T-cell (primary cell): ENCODE data around the gene KRT2. TPM values are rescaled to one million over a fixed set of nuclear protein-coding genes. Genes with fewer than 3 reads are reported as not detected.

Experiments used
- ATAC-seq, 4 experiments: fragments of 200-7000 bp in 3 of 4; fragments of 150-1000 bp in 1 of 4; cut with Tn5 transposase; replicated peaks in 1 of 4; 1 replicate in 3 of 4; 2 replicates in 1 of 4; pipeline ENCODE4 v1.10.0; 2021; ENCODE audit warnings: moderate library complexity in 3 of 4, mild to moderate bottlenecking in 2 of 4, moderate number of reproducible peaks in 1 of 4
- CTCF ChIA-PET, 2 donors: fragments of 300-600 bp; sonication (Branson Sonifier 250); formaldehyde crosslinking; loops; one replicate each; lab custom pipeline; 2022; ENCODE audit warnings: antibody characterized with exemption in 2 of 2; lab: Charles Lee
- POLR2A ChIA-PET, 2 donors: fragments of 300-600 bp; sonication (Branson Sonifier 250); formaldehyde crosslinking; loops; one replicate each; lab custom pipeline; 2022; ENCODE audit warnings: antibody characterized with exemption in 2 of 2; lab: Charles Lee
- DNase-seq, 35 experiments: peaks; one replicate each; pipeline versions ENCODE4 v3.0.0 to v3.0.0-alpha.2; 2013 to 2023
- H3K27ac ChIP-seq: one replicate; pipeline ENCODE4 v1.5.1; 2013; ENCODE audit warnings: low read length
- H3K27me3 ChIP-seq, 2 experiments: replicated peaks in 1 of 2; 1 replicate in 1 of 2; 2 replicates in 1 of 2; pipeline versions ENCODE4 v1.6.1 to v1.7.0; 2013; ENCODE audit warnings: low read length in 1 of 2, mixed read lengths in 1 of 2; ENCODE audit not compliant: control insufficient read depth in 2 of 2, insufficient read depth in 2 of 2; ENCODE audit errors: extremely low read depth in 1 of 2
- H3K36me3 ChIP-seq, 2 donors: 1 replicate in 1 of 2; 2 replicates in 1 of 2; pipeline versions ENCODE4 v1.6.1 to v1.7.0; 2013; ENCODE audit warnings: low read length in 1 of 2; ENCODE audit not compliant: control insufficient read depth in 2 of 2, insufficient read depth in 1 of 2; ENCODE audit errors: extremely low read depth in 1 of 2
- H3K4me1 ChIP-seq, 2 experiments: 1 replicate in 1 of 2; 2 replicates in 1 of 2; pipeline versions ENCODE4 v1.6.1 to v1.7.0; 2013; ENCODE audit warnings: low read length in 2 of 2, mixed read lengths in 1 of 2; ENCODE audit not compliant: insufficient read depth in 2 of 2, control insufficient read depth in 1 of 2; ENCODE audit errors: extremely low read depth in 1 of 2
- H3K4me3 ChIP-seq, 2 donors: 1 replicate in 1 of 2; 2 replicates in 1 of 2; pipeline versions ENCODE4 v1.5.1 to v1.7.0; 2013; ENCODE audit warnings: mild to moderate bottlenecking in 2 of 2, low read length in 1 of 2, moderate library complexity in 1 of 2; ENCODE audit not compliant: control insufficient read depth in 1 of 2; ENCODE audit errors: extremely low read depth in 1 of 2
- H3K9me3 ChIP-seq: 2 replicates; pipeline ENCODE4 v1.7.0; 2013
- H3K27ac Mint-ChIP-seq, 2 donors: one replicate each; pipeline ENCODE4 v1.8.0; 2020 to 2021; ENCODE audit warnings: mild to moderate bottlenecking in 2 of 2, mixed read lengths in 2 of 2
- H3K27me3 Mint-ChIP-seq, 2 donors: one replicate each; pipeline ENCODE4 v1.8.0; 2021 to 2022; ENCODE audit warnings: mixed read lengths in 2 of 2
- H3K36me3 Mint-ChIP-seq: one replicate; pipeline ENCODE4 v1.8.0; 2021; ENCODE audit warnings: mixed read lengths
- H3K4me1 Mint-ChIP-seq, 3 donors: one replicate each; pipeline ENCODE4 v1.8.0; 2020 to 2022; ENCODE audit warnings: mixed read lengths in 3 of 3, mild to moderate bottlenecking in 1 of 3
- H3K4me3 Mint-ChIP-seq, 3 donors: one replicate each; pipeline ENCODE4 v1.8.0; 2020 to 2022; ENCODE audit warnings: mild to moderate bottlenecking in 3 of 3, mixed read lengths in 3 of 3, moderate library complexity in 3 of 3
- H3K9me3 Mint-ChIP-seq, 3 donors: one replicate each; pipeline ENCODE4 v1.8.0; 2020 to 2022; ENCODE audit warnings: mixed read lengths in 3 of 3
- WGBS: methylation state at CpG from one replicate; pipeline ENCODE4 v1.1.5; 2013; ENCODE audit warnings: missing lambda C conversion rate; ENCODE audit not compliant: insufficient coverage; 5-methylcytosine and 5-hydroxymethylcytosine counted together
- total RNA-seq, 35 experiments: library from RNA in 6 of 35; stranded (reverse) in 6 of 35; fragments of 120-200 nt in 1 of 35; gene quantifications; one replicate each; pipeline versions ENCODE4 v1.2.1 to v1.2.4 and lab custom pipeline; 2013 to 2026

KRT2 gene
- total RNA-seq, 5 donors from 2014 or later (not counting 1 experiment from before 2014, with no cell fraction given), result 0.13 to 2.6 (median 0.82) TPM

- Histone ChIP-seq H3K9me3 (no peaks in the 10 kb centered on the region), H3K4me3 (no peak overlapping the region), H3K36me3 (no peaks in the 10 kb centered on the region), H3K4me1 (peaks cover 4 to 30% of the 10 kb centered on the region in 2 experiments), H3K27ac (no peak overlapping the region), H3K27me3 (peaks cover 0 to 17% of the 10 kb centered on the region in 2 experiments)
- Mint-ChIP-seq H3K27ac (peak overlapping the region in 1 of 2 donors; percentile 29), H3K4me1 (peaks cover 46 to 64% (median 60%) of the 10 kb centered on the region in 3 donors), H3K4me3 (no peak overlapping the region), H3K36me3 (no peaks in the 10 kb centered on the region), H3K27me3 (peaks cover 0 to 6% of the 10 kb centered on the region in 2 donors), H3K9me3 (no peaks in the 10 kb centered on the region)
- ATAC-seq (no peak), DNase-seq (no peak)
- ChIA-PET CTCF (no interaction called here), POLR2A (no interaction called here)
- 72% methylated on average over 7 of the region's 8 CpGs for WGBS
These were observed 35.7 kb upstream of the KRT2 start for GRCh38 chr12:52687497-52688385.

- Histone ChIP-seq H3K4me1 (peaks cover 10 to 28% of the 10 kb centered on the region in 2 experiments), H3K4me3 (no peak overlapping the region), H3K9me3 (no peaks in the 10 kb centered on the region), H3K27me3 (peaks cover 0 to 11% of the 10 kb centered on the region in 2 experiments), H3K27ac (no peak overlapping the region), H3K36me3 (no peaks in the 10 kb centered on the region)
- peaks cover 46 to 64% (median 60%) of the 10 kb centered on the region in 3 donors for H3K4me1 Mint-ChIP-seq
- H3K27me3 Mint-ChIP-seq, result peaks cover 0 to 4% of the 10 kb centered on the region in 2 donors
- H3K27ac Mint-ChIP-seq, result no peak overlapping the region
- ATAC-seq (no peak), DNase-seq (no peak)
- ChIA-PET POLR2A (no interaction called here), CTCF (interaction anchor here in 1 of 2 donors (0.5 kb wide), 1 partner anchor 156 kb away, joined by 4 read pairs; no protein-coding TSS in a partner anchor)
- H3K4me3 Mint-ChIP-seq, result no peak overlapping the region
- no peaks in the 10 kb centered on the region for H3K36me3 Mint-ChIP-seq
- no peaks in the 10 kb centered on the region for H3K9me3 Mint-ChIP-seq
- WGBS, result 60% methylated on average over 3 of the region's 9 CpGs
These were observed 34.9 kb upstream of the KRT2 start for GRCh38 chr12:52686756-52687487.

GRCh38 chr12:52686063-52686462, 34.1 kb upstream of the KRT2 start:
- H3K27me3 ChIP-seq, result peaks cover 0 to 8% of the 10 kb centered on the region in 2 experiments
- no peaks in the 10 kb centered on the region for H3K36me3 Mint-ChIP-seq
- no peak overlapping the region for H3K4me3 Mint-ChIP-seq
- H3K36me3 ChIP-seq, result no peaks in the 10 kb centered on the region
- no peak overlapping the region for H3K4me3 ChIP-seq
- H3K27me3 Mint-ChIP-seq, result peaks cover 0 to 4% of the 10 kb centered on the region in 2 donors
- no peak overlapping the region for H3K27ac Mint-ChIP-seq
- peaks cover 17 to 29% of the 10 kb centered on the region in 2 experiments for H3K4me1 ChIP-seq
- ChIA-PET POLR2A (no interaction called here), CTCF (no interaction called here)
- H3K9me3 Mint-ChIP-seq, result no peaks in the 10 kb centered on the region
- ATAC-seq (no peak), DNase-seq (no peak)
- H3K9me3 ChIP-seq, result no peaks in the 10 kb centered on the region
- no peak overlapping the region for H3K27ac ChIP-seq
- WGBS, result 88% methylated on average over 1 of the region's 3 CpGs
- peaks cover 47 to 64% (median 60%) of the 10 kb centered on the region in 3 donors for H3K4me1 Mint-ChIP-seq

- WGBS, result 66% methylated on average over 5 of the region's 6 CpGs
- no peaks in the 10 kb centered on the region for H3K9me3 ChIP-seq
- Mint-ChIP-seq H3K27me3 (peaks cover 0 to 4% of the 10 kb centered on the region in 2 donors), H3K4me1 (peaks cover 48 to 64% (median 60%) of the 10 kb centered on the region in 3 donors), H3K9me3 (no peaks in the 10 kb centered on the region), H3K27ac (no peak overlapping the region), H3K4me3 (no peak overlapping the region), H3K36me3 (no peaks in the 10 kb centered on the region)
- no peak overlapping the region for H3K27ac ChIP-seq
- CTCF ChIA-PET, result interaction anchor here in 1 of 2 donors (0.7 kb wide), 1 partner anchor 110 kb away, joined by 5 read pairs; no protein-coding TSS in a partner anchor
- H3K4me3 ChIP-seq, result no peak overlapping the region
- POLR2A ChIA-PET, result interaction anchor here in 1 of 2 donors (0.6 kb wide), 1 partner anchor 475 kb away, joined by 3 read pairs; no protein-coding TSS in a partner anchor
- no peaks in the 10 kb centered on the region for H3K36me3 ChIP-seq
- no peak for DNase-seq
- H3K4me1 ChIP-seq, result peaks cover 22 to 25% of the 10 kb centered on the region in 2 experiments
- no peak for ATAC-seq
- H3K27me3 ChIP-seq, result peaks cover 0 to 8% of the 10 kb centered on the region in 2 experiments
These were observed 33.4 kb upstream of the KRT2 start for GRCh38 chr12:52685406-52685890.

GRCh38 chr12:52684431-52684830, 32.4 kb upstream of the KRT2 start:
- Histone ChIP-seq H3K4me1 (peaks cover 22 to 24% of the 10 kb centered on the region in 2 experiments), H3K27ac (no peak overlapping the region), H3K27me3 (peaks cover 0 to 11% of the 10 kb centered on the region in 2 experiments), H3K9me3 (no peaks in the 10 kb centered on the region), H3K36me3 (no peaks in the 10 kb centered on the region), H3K4me3 (no peak overlapping the region)
- 78% methylated on average over 2 of the region's 2 CpGs for WGBS
- ATAC-seq (no peak), DNase-seq (no peak)
- no peaks in the 10 kb centered on the region for H3K36me3 Mint-ChIP-seq
- POLR2A ChIA-PET, result no interaction called here
- no peaks in the 10 kb centered on the region for H3K9me3 Mint-ChIP-seq
- CTCF ChIA-PET, result no interaction called here
- H3K27me3 Mint-ChIP-seq, result peaks cover 0 to 7% of the 10 kb centered on the region in 2 donors
- no peak overlapping the region for H3K27ac Mint-ChIP-seq
- H3K4me3 Mint-ChIP-seq, result no peak overlapping the region
- peaks cover 44 to 66% (median 56%) of the 10 kb centered on the region in 3 donors for H3K4me1 Mint-ChIP-seq
